ENCODE data around the gene HOXD9. TPM values are rescaled to one million over a fixed set of nuclear protein-coding genes. Genes with fewer than 3 reads are reported as not detected.

The HOXD9 gene
- total RNA-seq = not detected

DNA sequence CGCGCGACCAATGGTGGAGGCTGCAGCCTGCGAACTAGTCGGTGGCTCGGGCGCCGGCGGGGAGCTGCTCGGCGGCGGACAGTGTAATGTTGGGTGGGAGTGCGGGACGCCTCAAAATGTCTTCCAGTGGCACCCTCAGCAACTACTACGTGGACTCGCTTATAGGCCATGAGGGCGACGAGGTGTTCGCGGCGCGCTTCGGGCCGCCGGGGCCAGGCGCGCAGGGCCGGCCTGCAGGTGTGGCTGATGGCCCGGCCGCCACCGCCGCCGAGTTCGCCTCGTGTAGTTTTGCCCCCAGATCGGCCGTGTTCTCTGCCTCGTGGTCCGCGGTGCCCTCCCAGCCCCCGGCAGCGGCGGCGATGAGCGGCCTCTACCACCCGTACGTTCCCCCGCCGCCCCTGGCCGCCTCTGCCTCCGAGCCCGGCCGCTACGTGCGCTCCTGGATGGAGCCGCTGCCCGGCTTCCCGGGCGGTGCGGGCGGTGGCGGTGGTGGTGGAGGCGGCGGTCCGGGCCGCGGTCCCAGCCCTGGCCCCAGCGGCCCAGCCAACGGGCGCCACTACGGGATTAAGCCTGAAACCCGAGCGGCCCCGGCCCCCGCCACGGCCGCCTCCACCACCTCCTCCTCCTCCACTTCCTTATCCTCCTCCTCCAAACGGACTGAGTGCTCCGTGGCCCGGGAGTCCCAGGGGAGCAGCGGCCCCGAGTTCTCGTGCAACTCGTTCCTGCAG, at the start of gene HOXD9:
Gene HOXD9 (plus strand): TSS at position 37 of the 728 bp plus-strand sequence. CDS start 50 bp downstream, at position 87.
- no peaks in the 10 kb centered on the region for H3K9me3 ChIP-seq
- TF ChIP-seq, protein P1, sequence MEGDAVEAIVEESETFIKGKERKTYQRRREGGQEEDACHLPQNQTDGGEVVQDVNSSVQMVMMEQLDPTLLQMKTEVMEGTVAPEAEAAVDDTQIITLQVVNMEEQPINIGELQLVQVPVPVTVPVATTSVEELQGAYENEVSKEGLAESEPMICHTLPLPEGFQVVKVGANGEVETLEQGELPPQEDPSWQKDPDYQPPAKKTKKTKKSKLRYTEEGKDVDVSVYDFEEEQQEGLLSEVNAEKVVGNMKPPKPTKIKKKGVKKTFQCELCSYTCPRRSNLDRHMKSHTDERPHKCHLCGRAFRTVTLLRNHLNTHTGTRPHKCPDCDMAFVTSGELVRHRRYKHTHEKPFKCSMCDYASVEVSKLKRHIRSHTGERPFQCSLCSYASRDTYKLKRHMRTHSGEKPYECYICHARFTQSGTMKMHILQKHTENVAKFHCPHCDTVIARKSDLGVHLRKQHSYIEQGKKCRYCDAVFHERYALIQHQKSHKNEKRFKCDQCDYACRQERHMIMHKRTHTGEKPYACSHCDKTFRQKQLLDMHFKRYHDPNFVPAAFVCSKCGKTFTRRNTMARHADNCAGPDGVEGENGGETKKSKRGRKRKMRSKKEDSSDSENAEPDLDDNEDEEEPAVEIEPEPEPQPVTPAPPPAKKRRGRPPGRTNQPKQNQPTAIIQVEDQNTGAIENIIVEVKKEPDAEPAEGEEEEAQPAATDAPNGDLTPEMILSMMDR (IDR thresholded peaks at IDR 0.05) = no peak
- H3K36me3 ChIP-seq = no peaks in the 10 kb centered on the region
- peaks cover 13% of the 10 kb centered on the region for H3K27me3 ChIP-seq
- intact Hi-C loops (cut with DNase I) = loop anchor here (5.0 to 10.0 kb wide), 2 partner anchors 41 to 1212 kb away; partner anchors contain the start of gene EVX2
- no peak within 1 kb of the TSS for H3K27ac ChIP-seq
- peaks cover 11 to 12% of the 10 kb centered on the region in 2 donors for H3K4me1 ChIP-seq
- no peak for DNase-seq (ENCODE audit: low spot score in 2 of 2)
- peak within 1 kb of the TSS; percentile 67 to 81 for H3K4me3 ChIP-seq

DNA sequence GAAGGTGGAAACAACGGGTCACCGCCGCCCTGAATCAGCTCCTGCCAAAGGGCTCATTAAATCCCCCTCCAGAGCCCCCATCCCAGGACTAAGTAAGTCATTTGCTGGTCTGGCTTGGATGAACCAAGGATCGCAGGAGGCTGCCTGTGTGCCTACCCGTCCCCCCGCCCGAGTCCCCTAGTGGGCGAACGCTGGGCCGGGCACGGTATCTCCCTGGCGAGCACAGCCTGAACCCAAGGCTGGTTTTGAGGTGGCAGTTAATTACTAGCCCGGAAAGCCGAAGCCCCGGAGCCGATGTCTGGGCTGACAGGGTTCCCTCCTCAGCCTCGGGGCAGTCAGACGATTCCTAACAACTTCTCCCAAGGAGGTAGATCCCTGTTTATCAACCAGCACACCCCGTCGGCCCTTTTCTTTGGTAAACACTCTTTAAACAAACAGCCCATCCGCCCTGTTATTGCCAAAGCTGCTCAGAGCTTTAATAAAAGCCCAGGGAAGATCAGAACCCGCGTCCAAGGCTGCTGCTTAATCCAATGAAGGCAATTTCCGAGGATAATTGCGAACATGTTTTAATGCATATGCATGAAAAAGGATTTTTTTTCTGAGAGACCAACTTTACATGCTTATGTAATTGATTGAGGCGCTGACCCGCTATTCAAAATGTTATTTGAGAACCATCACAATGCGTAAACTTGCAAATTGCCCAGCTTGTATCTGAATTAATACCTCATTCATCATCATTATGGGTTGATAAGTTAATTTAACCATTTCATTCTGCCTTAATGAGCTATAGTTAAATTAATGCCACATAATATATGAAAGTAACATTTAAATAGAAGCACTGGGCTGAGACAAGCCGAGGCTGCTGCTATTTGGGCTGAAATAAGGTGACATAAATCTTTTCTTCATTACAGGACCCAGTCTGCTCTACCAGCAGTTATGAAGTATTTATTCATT, 49.3 kb upstream of the HOXD9 start:
- Histone ChIP-seq H3K27me3 (peaks cover 47% of the 10 kb centered on the region), H3K9me3 (no peaks in the 10 kb centered on the region), H3K27ac (no peak overlapping the region), H3K4me1 (peaks cover 0 to 4% of the 10 kb centered on the region in 2 donors), H3K4me3 (no peak overlapping the region), H3K36me3 (no peaks in the 10 kb centered on the region)
- TF ChIP-seq, protein P1 (IDR thresholded peaks at IDR 0.05) = no peak
- intact Hi-C loops (cut with DNase I) = no loop called here
- DNase-seq (ENCODE audit: low spot score in 2 of 2) = no peak

DNA sequence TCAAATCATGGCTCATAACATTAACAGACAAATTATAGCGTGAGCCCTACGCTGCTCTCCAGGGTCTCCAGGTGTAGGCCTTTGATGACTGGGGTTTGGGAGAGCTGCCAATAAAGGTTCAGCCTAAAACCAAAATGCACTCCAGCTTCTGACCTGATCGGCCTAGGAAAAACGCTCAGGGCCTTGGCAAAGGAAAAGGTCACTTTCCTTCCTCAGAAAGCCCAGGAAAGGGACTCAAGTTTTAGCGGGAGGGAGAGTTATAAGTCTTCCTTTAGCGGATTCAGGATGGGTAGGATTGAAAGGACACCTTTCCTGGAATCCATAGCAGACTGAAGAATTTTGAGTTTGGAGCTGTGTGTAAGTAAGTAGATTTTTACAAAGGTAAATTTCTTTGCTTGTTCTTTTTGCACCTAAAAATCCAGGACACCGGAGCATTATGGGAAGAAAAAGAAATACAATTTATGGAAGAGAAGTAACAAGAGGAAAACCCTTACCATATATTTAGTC, 47.5 kb upstream of the HOXD9 start:
- no peaks in the 10 kb centered on the region for H3K4me1 ChIP-seq
- H3K27ac ChIP-seq = no peak overlapping the region
- TF ChIP-seq, protein P1 (IDR thresholded peaks at IDR 0.05) = no peak
- peaks cover 53% of the 10 kb centered on the region for H3K27me3 ChIP-seq
- H3K36me3 ChIP-seq = no peaks in the 10 kb centered on the region
- no peaks in the 10 kb centered on the region for H3K9me3 ChIP-seq
- no peak overlapping the region for H3K4me3 ChIP-seq
- intact Hi-C loops (cut with DNase I) = no loop called here
- DNase-seq (ENCODE audit: low spot score in 2 of 2) = no peak

DNA sequence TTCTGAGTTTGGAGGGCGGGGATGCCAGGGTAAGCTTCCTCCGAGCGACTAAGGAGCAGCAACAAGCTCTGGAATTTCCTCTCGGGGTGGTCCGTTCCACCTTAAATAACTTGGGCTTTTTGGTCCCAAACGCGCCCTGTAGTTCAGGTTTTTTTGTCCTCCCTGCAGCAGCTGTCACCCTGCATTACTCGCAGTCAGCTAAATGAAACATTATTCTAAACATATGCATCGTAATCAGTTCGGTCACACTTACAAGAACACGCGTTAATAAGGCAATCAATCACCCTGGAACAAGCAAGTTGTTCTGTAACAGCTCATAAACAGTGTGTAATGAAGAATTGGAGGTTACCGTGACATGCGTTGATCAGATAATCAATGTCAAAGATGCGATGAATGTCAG, 47.0 kb upstream of the HOXD9 start:
- DNase-seq (ENCODE audit: low spot score in 2 of 2) = no peak
- no peak overlapping the region for H3K4me3 ChIP-seq
- TF ChIP-seq, protein P1 (IDR thresholded peaks at IDR 0.05) = no peak
- no peaks in the 10 kb centered on the region for H3K4me1 ChIP-seq
- no peaks in the 10 kb centered on the region for H3K9me3 ChIP-seq
- H3K27me3 ChIP-seq = peaks cover 54% of the 10 kb centered on the region
- intact Hi-C loops (cut with DNase I) = no loop called here
- H3K36me3 ChIP-seq = no peaks in the 10 kb centered on the region
- no peak overlapping the region for H3K27ac ChIP-seq

DNA sequence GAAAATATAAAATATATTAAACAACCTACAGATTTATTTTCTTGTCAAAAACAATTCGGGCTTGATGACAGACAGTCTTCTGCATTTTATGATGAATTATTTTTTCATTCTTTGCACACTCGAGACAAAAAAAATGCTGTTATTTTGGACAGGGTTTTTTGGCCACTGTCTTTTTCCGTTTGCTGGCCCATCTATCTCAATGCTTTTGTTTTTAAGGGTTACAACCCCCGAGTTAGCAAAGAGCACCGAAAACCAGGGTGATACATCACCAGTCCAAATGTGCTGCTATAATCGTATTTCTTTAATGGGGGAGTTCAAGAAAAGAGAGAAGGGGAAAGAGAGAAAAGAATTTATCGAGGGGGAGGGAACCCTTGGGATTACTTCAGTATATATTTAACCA, 46.5 kb upstream of the HOXD9 start:
- H3K27me3 ChIP-seq = peaks cover 60% of the 10 kb centered on the region
- TF ChIP-seq, protein P1 (IDR thresholded peaks at IDR 0.05) = no peak
- intact Hi-C loops (cut with DNase I) = no loop called here

More for the DNA sequence above, 46.5 kb upstream of the HOXD9 start:
- Histone ChIP-seq H3K4me1 (no peaks in the 10 kb centered on the region), H3K9me3 (no peaks in the 10 kb centered on the region), H3K27ac (no peak overlapping the region), H3K4me3 (no peak overlapping the region), H3K36me3 (no peaks in the 10 kb centered on the region)
- DNase-seq (ENCODE audit: low spot score in 2 of 2) = no peak

Data from ascending aorta (tissue), 2 donors.